C4-2B (cell line): ENCODE data around the gene EDDM3A.

Source experiments
- H3K27ac ChIP-seq: fragments of 450-650 bp; 2 replicates; pipeline ENCODE4 v1.5.1; 2017
- ZFX ChIP-seq: fragments of 450-650 bp; IDR thresholded peaks from 2 replicates; pipeline ENCODE4 v1.6.1; 2017
- TF ChIP-seq, protein P1 (sequence below): fragments of 450-650 bp; conservative IDR thresholded peaks from 2 replicates; pipeline ENCODE4 v1.5.1; 2017; ENCODE audit warnings: mild to moderate bottlenecking

EDDM3A gene

DNA sequence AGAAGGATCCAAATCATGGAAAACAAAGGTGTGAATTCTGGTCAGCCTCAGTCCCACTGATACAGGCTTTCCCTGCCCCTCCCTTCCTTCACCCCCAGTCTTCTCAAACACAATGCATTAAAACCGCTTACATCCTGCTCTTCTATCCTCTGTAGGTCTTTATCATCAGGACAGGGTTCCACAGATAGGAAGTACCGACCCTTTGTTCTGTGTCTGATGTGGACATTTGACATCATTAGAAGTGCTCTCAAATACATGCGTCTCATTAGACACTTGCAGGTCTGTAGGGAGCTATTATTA, 22.9 kb downstream of the EDDM3A start:
- TF ChIP-seq, protein P1, sequence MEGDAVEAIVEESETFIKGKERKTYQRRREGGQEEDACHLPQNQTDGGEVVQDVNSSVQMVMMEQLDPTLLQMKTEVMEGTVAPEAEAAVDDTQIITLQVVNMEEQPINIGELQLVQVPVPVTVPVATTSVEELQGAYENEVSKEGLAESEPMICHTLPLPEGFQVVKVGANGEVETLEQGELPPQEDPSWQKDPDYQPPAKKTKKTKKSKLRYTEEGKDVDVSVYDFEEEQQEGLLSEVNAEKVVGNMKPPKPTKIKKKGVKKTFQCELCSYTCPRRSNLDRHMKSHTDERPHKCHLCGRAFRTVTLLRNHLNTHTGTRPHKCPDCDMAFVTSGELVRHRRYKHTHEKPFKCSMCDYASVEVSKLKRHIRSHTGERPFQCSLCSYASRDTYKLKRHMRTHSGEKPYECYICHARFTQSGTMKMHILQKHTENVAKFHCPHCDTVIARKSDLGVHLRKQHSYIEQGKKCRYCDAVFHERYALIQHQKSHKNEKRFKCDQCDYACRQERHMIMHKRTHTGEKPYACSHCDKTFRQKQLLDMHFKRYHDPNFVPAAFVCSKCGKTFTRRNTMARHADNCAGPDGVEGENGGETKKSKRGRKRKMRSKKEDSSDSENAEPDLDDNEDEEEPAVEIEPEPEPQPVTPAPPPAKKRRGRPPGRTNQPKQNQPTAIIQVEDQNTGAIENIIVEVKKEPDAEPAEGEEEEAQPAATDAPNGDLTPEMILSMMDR = no peak
- TF ChIP-seq ZFX = no peak
- no peak overlapping the region for H3K27ac ChIP-seq

DNA sequence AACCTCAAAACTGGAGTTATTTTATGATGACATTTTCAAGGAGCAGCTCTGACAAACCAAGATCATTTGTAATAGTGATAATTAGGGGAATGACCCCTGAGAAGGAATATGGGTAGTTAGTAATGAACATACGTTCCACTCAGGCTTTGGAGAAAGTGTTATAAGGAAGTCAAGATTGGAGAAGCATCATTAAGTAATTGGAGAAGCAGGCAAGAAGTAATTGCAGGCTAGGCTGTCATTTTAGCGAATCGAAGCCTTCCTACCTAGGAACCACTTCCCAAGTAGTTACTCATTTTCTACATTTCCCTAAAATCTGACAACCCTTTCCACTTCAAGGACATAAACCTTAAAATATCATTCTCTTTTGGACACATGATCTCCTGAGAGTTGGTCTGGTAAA, 23.7 kb downstream of the EDDM3A start:
- TF ChIP-seq, protein P1 = no peak
- no peak for TF ChIP-seq ZFX
- no peak overlapping the region for H3K27ac ChIP-seq

DNA sequence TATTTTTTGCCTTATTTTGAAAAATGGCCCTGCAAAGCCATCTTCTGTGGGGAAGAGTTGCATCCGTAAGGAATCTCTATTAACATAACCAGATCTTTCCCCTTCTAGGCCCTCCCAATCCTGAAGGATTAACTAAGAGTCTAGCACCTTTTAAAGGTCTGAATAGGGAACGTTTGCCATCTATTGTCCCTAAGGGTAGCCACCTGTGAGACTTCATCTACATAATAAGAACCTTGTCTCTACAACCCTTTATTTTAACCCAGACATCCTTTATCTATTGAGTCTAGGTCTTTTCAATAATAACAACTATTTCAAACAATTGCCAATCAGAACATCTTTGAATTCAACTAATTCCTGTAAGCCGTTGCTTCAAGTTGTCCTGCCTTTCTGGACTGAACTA, 27.0 kb downstream of the EDDM3A start:
- no peak for TF ChIP-seq ZFX
- TF ChIP-seq, protein P1 = no peak

DNA sequence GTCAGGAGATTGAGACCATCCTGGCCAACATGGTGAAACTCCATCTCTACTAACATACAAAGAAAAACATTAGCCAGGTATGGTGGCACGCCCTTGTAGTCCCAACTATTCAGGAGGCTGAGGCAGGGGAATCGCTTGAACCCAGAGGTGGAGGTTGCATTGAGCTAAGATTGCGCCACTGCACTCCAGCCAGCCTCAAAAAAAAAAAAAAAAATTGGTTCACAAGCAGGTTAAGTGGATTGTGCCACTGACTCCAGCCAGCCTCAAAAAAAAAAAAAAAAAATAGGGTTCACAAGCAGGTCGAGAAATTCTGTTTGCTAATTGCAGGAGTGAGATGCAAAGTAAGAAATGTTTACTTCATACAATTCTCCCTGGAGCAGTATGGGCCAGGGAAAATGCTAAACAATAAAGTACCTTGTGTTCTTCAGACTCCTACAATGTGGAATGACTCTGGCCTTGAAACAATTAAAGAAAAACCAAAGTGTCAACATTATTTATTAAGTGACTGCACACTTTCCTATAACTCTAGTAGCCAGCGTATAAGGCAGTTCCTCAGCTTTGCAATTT, 28.7 kb downstream of the EDDM3A start:
- TF ChIP-seq, protein P1 = no peak
- no peak for TF ChIP-seq ZFX
- H3K27ac ChIP-seq = no peak overlapping the region

More for the DNA sequence above, 27.0 kb downstream of the EDDM3A start:
- no peak overlapping the region for H3K27ac ChIP-seq

DNA sequence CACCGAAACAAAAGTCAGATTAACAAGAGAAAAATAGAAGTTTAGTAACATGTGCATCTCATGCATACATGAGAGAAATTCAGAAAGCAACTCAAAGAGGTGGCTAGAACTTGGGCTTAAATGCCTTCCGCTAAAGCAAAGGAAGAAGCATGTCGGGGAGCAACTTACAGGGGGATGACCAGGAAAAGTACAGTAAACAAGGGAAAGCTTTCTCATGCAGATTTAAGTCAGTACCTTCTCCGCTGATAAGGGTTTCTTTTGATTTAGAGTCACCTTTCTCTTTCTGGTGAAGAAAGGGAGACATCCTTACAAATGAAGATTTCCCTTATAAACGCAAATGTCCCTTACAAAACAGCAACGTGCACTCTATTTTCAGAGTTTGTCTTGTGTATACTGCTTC, 29.4 kb downstream of the EDDM3A start:
- no peak overlapping the region for H3K27ac ChIP-seq
- TF ChIP-seq ZFX = no peak
- TF ChIP-seq, protein P1 = no peak

DNA sequence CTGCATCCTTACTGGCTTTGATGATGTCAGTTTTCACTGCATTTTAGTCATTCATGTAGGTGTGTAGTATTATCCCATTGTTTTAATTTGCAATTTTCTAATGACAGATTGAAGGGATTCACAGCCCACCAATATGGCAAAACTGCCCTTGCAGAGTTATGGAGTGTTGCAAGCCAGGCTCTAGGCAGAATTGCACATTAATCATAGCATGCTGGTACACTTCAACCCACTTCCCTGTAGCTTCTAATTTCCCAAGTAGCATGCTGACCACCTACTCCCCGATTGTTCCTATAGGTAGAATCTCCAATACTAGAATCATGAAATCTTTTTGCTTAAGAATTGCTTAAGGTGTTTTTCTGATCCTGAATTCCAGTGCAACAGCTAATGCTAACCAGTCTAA, 30.2 kb downstream of the EDDM3A start:
- TF ChIP-seq ZFX = no peak
- TF ChIP-seq, protein P1 = no peak
- H3K27ac ChIP-seq = no peak overlapping the region

DNA sequence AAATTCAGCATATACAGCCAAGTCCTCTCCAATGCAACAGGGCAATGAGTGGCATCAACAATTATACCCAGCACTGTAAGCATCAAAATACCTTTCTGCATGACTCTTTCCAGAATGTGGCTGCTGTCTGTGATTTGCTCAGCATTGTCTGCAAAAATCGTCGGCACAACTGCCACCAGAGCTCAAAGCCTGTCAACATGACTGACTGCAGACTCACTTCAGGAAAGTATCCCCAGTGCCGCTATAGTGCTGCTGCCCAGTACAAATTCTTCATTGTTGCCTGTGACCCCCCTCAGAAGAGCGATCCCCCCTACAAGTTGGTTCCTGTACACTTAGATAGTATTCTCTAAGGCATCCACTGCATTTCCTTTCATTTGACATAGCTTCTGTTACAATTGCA, 36.1 kb downstream of the EDDM3A start:
- no peak for TF ChIP-seq ZFX
- TF ChIP-seq, protein P1 = no peak

More for the DNA sequence above, 36.1 kb downstream of the EDDM3A start:
- H3K27ac ChIP-seq = peak overlapping the region; percentile 28; the same call in 1 of the 2 replicates
